A549 (cell line): ENCODE results near the gene AGBL4. TPM values are rescaled to one million over a fixed set of nuclear protein-coding genes. Genes with fewer than 3 reads are reported as not detected.

Source experiments
- ATAC-seq, 2 experiments: fragments of 200-7000 bp in 1 of 2; fragments of >200 bp in 1 of 2; cut with Nextera tagmentation in 1 of 2; cut with Tn5 transposase in 1 of 2; 3 replicates each; pipeline versions ENCODE4 v1.8.0 to v1.9.1; 2018 to 2020; ENCODE audit warnings: mild to moderate bottlenecking in 1 of 2, moderate library complexity in 1 of 2
- CTCF ChIA-PET: fragments of 300-600 bp; sonication (Branson Sonifier 250); formaldehyde crosslinking; extraction: SDS; loops from one replicate; lab custom pipeline; 2021; ENCODE audit warnings: antibody characterized with exemption, inconsistent platforms; lab: Yijun Ruan, JAX
- POLR2A ChIA-PET: fragments of 350-600 bp; formaldehyde crosslinking; extraction: SDS; loops from one replicate; lab custom pipeline; 2021; ENCODE audit warnings: antibody characterized with exemption, inconsistent platforms; lab: Yijun Ruan, JAX
- DNase-seq, 2 experiments: peaks; one replicate each; pipeline versions ENCODE4 v3.0.0 to v3.0.0-alpha.2; 2011 to 2016; ENCODE audit warnings: low read depth in 1 of 2, low spot score in 1 of 2
- FAIRE-seq: peaks from 2 replicates; lab custom pipeline; 2011; peaks lifted over from hg19 to GRCh38; lab: Jason Lieb, UNC
- H3K27ac ChIP-seq, 2 experiments: fragments of >200 bp; sonication (Bioruptor Twin); formaldehyde crosslinking; 3 replicates each; pipeline ENCODE4 v1.5.1; 2016 to 2017
- H3K4me1 ChIP-seq: fragments of >200 bp; sonication (Bioruptor Twin); formaldehyde crosslinking; 3 replicates; pipeline ENCODE4 v1.6.1; 2016
- H3K4me2 ChIP-seq: fragments of >200 bp; sonication (Bioruptor Twin); formaldehyde crosslinking; 3 replicates; pipeline ENCODE4 v1.6.1; 2016
- H3K4me3 ChIP-seq: fragments of >200 bp; sonication (Bioruptor Twin); formaldehyde crosslinking; 3 replicates; pipeline ENCODE4 v1.5.1; 2016
- H3K9me3 ChIP-seq: fragments of >200 bp; sonication (Bioruptor Twin); formaldehyde crosslinking; 3 replicates; pipeline ENCODE4 v1.6.1; 2016
- ATOH8 ChIP-seq: fragments of 250-450 bp; sonication (Bioruptor Pico); IDR thresholded peaks from 2 replicates; pipeline ENCODE4 v1.5.0; 2020; ENCODE audit warnings: low read depth, mild to moderate bottlenecking, moderate library complexity
- BCL3 ChIP-seq: fragments of >200 bp; sonication (Bioruptor Twin); formaldehyde crosslinking; IDR thresholded peaks from 3 replicates; pipeline ENCODE4 v1.6.1; 2016
- CBX2 ChIP-seq: fragments of 200-600 bp; sonication (generic); IDR thresholded peaks from 2 replicates; pipeline ENCODE4 v1.6.1; 2016; ENCODE audit warnings: low read depth, mild to moderate bottlenecking, borderline replicate concordance
- CHD2 ChIP-seq: fragments of 150-350 bp; IDR thresholded peaks from 2 replicates; pipeline ENCODE4 v1.6.1; 2014; ENCODE audit warnings: low read length; ENCODE audit not compliant: partially characterized antibody
- E2F6 ChIP-seq: IDR thresholded peaks from 2 replicates; pipeline ENCODE4 v1.6.1; 2012; ENCODE audit warnings: low read depth, borderline replicate concordance
- EHMT2 ChIP-seq: fragments of 200-600 bp; sonication (generic); IDR thresholded peaks from 2 replicates; pipeline ENCODE4 v1.6.1; 2016; ENCODE audit warnings: antibody characterized with exemption, low read depth, mild to moderate bottlenecking, moderate library complexity
- FOSB ChIP-seq: fragments of 250-450 bp; sonication (Bioruptor Pico); IDR thresholded peaks from 2 replicates; pipeline ENCODE4 v1.5.0; 2020; ENCODE audit warnings: mild to moderate bottlenecking, moderate library complexity
- GATA3 ChIP-seq: IDR thresholded peaks from 2 replicates; pipeline ENCODE4 v1.6.1; 2012; ENCODE audit warnings: borderline replicate concordance
- HEYL ChIP-seq: fragments of 250-450 bp; sonication (Bioruptor Pico); IDR thresholded peaks from 2 replicates; pipeline ENCODE4 v1.8.0; 2021; ENCODE audit warnings: mild to moderate bottlenecking, moderate library complexity
- HOXB5 ChIP-seq: fragments of 250-450 bp; sonication (Bioruptor Pico); IDR thresholded peaks from 2 replicates; pipeline ENCODE4 v1.5.0; 2020; ENCODE audit warnings: mild to moderate bottlenecking, moderate library complexity
- KDM1A ChIP-seq: fragments of 200-600 bp; sonication (generic); IDR thresholded peaks from 2 replicates; pipeline ENCODE4 v1.6.1; 2016; ENCODE audit warnings: low read depth, mild to moderate bottlenecking
- KDM5A ChIP-seq: fragments of 200-600 bp; sonication (generic); IDR thresholded peaks from 2 replicates; pipeline ENCODE4 v1.6.1; 2016; ENCODE audit warnings: antibody characterized with exemption, mild to moderate bottlenecking
- MAFK ChIP-seq: fragments of 450-650 bp; IDR thresholded peaks from 2 replicates; pipeline ENCODE4 v1.6.1; 2014; ENCODE audit not compliant: partially characterized antibody
- MYC ChIP-seq: IDR thresholded peaks from 2 replicates; pipeline ENCODE4 v1.6.1; 2012; ENCODE audit warnings: mild to moderate bottlenecking, inconsistent platforms, low read length, improper control_type of control experiment, borderline replicate concordance
- NFE2L2 ChIP-seq: fragments of 150-350 bp; conservative IDR thresholded peaks from 2 replicates; pipeline ENCODE4 v1.6.1; 2014; ENCODE audit warnings: low read length
- NPAS2 ChIP-seq: fragments of 250-450 bp; sonication (Bioruptor Pico); IDR thresholded peaks from 2 replicates; pipeline ENCODE4 v1.8.0; 2022; ENCODE audit warnings: mild to moderate bottlenecking, moderate library complexity, borderline replicate concordance
- NR3C1 ChIP-seq: fragments of >200 bp; sonication (Bioruptor Twin); formaldehyde crosslinking; IDR thresholded peaks from 3 replicates; pipeline ENCODE4 v1.6.1; 2017
- POLR2AphosphoS2 ChIP-seq: conservative IDR thresholded peaks from 2 replicates; pipeline ENCODE4 v1.6.1; 2012; ENCODE audit warnings: low read length, improper control_type of control experiment, inconsistent platforms
- RARB ChIP-seq: fragments of 250-450 bp; sonication (Bioruptor Pico); IDR thresholded peaks from 2 replicates; pipeline ENCODE4 v1.8.0; 2021; ENCODE audit warnings: mild to moderate bottlenecking, moderate library complexity
- RCOR1 ChIP-seq: fragments of 150-350 bp; IDR thresholded peaks from 2 replicates; pipeline ENCODE4 v1.6.1; 2014; ENCODE audit warnings: antibody characterized with exemption, low read length, low read depth
- RFX5 ChIP-seq: fragments of 450-650 bp; IDR thresholded peaks from 2 replicates; pipeline ENCODE4 v1.7.1; 2014; ENCODE audit warnings: antibody characterized with exemption, mild to moderate bottlenecking, moderate library complexity
- TP53 ChIP-seq: fragments of 250-450 bp; sonication (Bioruptor Pico); IDR thresholded peaks from 2 replicates; pipeline ENCODE4 v1.5.0; 2021; ENCODE audit warnings: mild to moderate bottlenecking, moderate library complexity
- ZNF302 ChIP-seq: fragments of 250-450 bp; sonication (Bioruptor Pico); IDR thresholded peaks from 2 replicates; pipeline ENCODE4 v1.9.0; 2021; ENCODE audit warnings: inconsistent platforms, mild to moderate bottlenecking, moderate library complexity
- ZSCAN20 ChIP-seq: fragments of 250-450 bp; sonication (Bioruptor Pico); IDR thresholded peaks from 2 replicates; pipeline ENCODE4 v1.8.0; 2022; ENCODE audit warnings: mild to moderate bottlenecking, moderate library complexity
- WGBS: methylation state at CpG from one replicate; pipeline ENCODE4 v1.1.6; 2017; ENCODE audit errors: missing lambda C conversion rate; 5-methylcytosine and 5-hydroxymethylcytosine counted together
- polyA plus RNA-seq, 4 experiments: library from polyadenylated mRNA; depleted of rRNA in 3 of 4; stranded (reverse); fragments of >200 nt; fragmentation: RNase III in 1 of 4; extraction: RNeasy Plus Mini Kit Qiagen cat#74134 plus additional on column Dnase treatment in 1 of 4; gene quantifications; 2 replicates in 3 of 4; 3 replicates in 1 of 4; pipeline ENCODE4 v1.2.3, GENCODE V29; 2011 to 2017

The AGBL4 gene
- polyA plus RNA-seq, 2 of the 4 experiments (the other 2 are of a cell fraction) = not detected

GRCh38 chr1:48785869-48786268, 1237.9 kb downstream of the AGBL4 start:
- ChIA-PET POLR2A (no interaction called here), CTCF (no interaction called here)
- Histone ChIP-seq H3K9me3 (no peaks in the 10 kb centered on the region), H3K4me2 (no peak overlapping the region), H3K27ac (no peak overlapping the region), H3K4me1 (no peaks in the 10 kb centered on the region), H3K4me3 (no peak overlapping the region)
- FAIRE-seq (no peak), ATAC-seq (no peak), DNase-seq (no peak)
- no peak for TF ChIP-seq ZSCAN20 (CRISPR knock-in tag)
- TF ChIP-seq MYC = no peak
- no peak for TF ChIP-seq RCOR1
- no peak for TF ChIP-seq KDM1A
- WGBS = 0% methylated on average over 1 of the region's 1 CpG

GRCh38 chr1:48784301-48784700, 1239.5 kb downstream of the AGBL4 start:
- DNase-seq (no peak), ATAC-seq (no peak), FAIRE-seq (no peak)
- H3K27ac ChIP-seq = no peak overlapping the region
- ChIA-PET POLR2A (no interaction called here), CTCF (no interaction called here)
- WGBS = 11% methylated on average over 2 of the region's 2 CpGs
- H3K4me1 ChIP-seq = no peaks in the 10 kb centered on the region
- H3K4me2 ChIP-seq = no peak overlapping the region
- no peak overlapping the region for H3K4me3 ChIP-seq
- TF ChIP-seq CBX2 (no peak), HOXB5 (no peak), ATOH8 (CRISPR knock-in tag) (no peak), RFX5 (no peak), FOSB (no peak), ZSCAN20 (CRISPR knock-in tag) (no peak), E2F6 (no peak), ZNF302 (no peak), MAFK (no peak), RARB (no peak), GATA3 (no peak), NPAS2 (CRISPR knock-in tag) (no peak), NFE2L2 (no peak), BCL3 (no peak), CHD2 (no peak), NR3C1 (no peak), EHMT2 (no peak), KDM5A (no peak)
- no peaks in the 10 kb centered on the region for H3K9me3 ChIP-seq

GRCh38 chr1:48777219-48777895, 1246.4 kb downstream of the AGBL4 start:
- no peak for ATAC-seq
- peak overlapping the region; percentile 38; the same call in 1 of the 3 replicates for H3K4me3 ChIP-seq
- POLR2A ChIA-PET = no interaction called here
- no peak for TF ChIP-seq HEYL (CRISPR knock-in tag)
- TF ChIP-seq TP53 (CRISPR knock-in tag) = no peak
- TF ChIP-seq POLR2AphosphoS2 = no peak
- no peak for TF ChIP-seq CBX2
- TF ChIP-seq, all 56 proteins: peak for 0
- Histone ChIP-seq H3K27ac (no peak overlapping the region), H3K4me2 (peak overlapping the region; percentile 66), H3K9me3 (no peaks in the 10 kb centered on the region), H3K4me1 (no peaks in the 10 kb centered on the region)
- CTCF ChIA-PET = no interaction called here
- WGBS = 13% methylated on average over 15 of the region's 17 CpGs
- FAIRE-seq = no peak
- DNase-seq = no peak
